Brain microvascular endothelial cell (primary cell): ENCODE measurements around the gene PIEZO2.

Experiments
- DNase-seq: peaks from one replicate; pipeline ENCODE4 v3.0.0-alpha.2; 2020
- H3K27ac ChIP-seq: fragments of 250-450 bp; sonication (Bioruptor Pico); 2 replicates; pipeline ENCODE4 v1.5.1; 2020; ENCODE audit warnings: mild to moderate bottlenecking, moderate library complexity
- H3K27me3 ChIP-seq: fragments of 250-450 bp; sonication (Bioruptor Pico); replicated peaks from 2 replicates; pipeline ENCODE4 v1.5.1; 2020; ENCODE audit warnings: mild to moderate bottlenecking
- H3K36me3 ChIP-seq: fragments of 250-450 bp; sonication (Bioruptor Pico); replicated peaks from 2 replicates; pipeline ENCODE4 v1.5.1; 2020; ENCODE audit warnings: mild to moderate bottlenecking
- H3K4me3 ChIP-seq: 2 replicates; pipeline ENCODE4 v1.5.1; 2011; ENCODE audit warnings: low read depth, mild to moderate bottlenecking, control low read depth, low read length, moderate library complexity
- CTCF ChIP-seq: IDR thresholded peaks from 2 replicates; pipeline ENCODE4 v1.5.1; 2011; ENCODE audit warnings: low read depth, mild to moderate bottlenecking, moderate library complexity, low read length, control low read depth, inconsistent platforms; ENCODE audit errors: missing control alignments
- in situ Hi-C: cut with HindIII; loops from 2 replicates; pipeline ENCODE4 v1.10.0; 2017; ENCODE audit warnings: low sequenced_read_pairs, low pct_ligation_motif_present

Gene PIEZO2

GRCh38 chr18:10680271-10680596, 469.1 kb downstream of the PIEZO2 start:
- in situ Hi-C loops, result no loop called here
- DNase-seq, result no peak
- no peak for TF ChIP-seq CTCF
- Histone ChIP-seq H3K36me3 (no peaks in the 10 kb centered on the region), H3K4me3 (no peak overlapping the region), H3K27me3 (no peaks in the 10 kb centered on the region), H3K27ac (no peak overlapping the region)

GRCh38 chr18:10679557-10680270, 469.7 kb downstream of the PIEZO2 start:
- Histone ChIP-seq H3K4me3 (no peak overlapping the region), H3K27me3 (no peaks in the 10 kb centered on the region), H3K27ac (no peak overlapping the region), H3K36me3 (no peaks in the 10 kb centered on the region)
- no peak for TF ChIP-seq CTCF
- no peak for DNase-seq
- in situ Hi-C loops, result no loop called here

DNA sequence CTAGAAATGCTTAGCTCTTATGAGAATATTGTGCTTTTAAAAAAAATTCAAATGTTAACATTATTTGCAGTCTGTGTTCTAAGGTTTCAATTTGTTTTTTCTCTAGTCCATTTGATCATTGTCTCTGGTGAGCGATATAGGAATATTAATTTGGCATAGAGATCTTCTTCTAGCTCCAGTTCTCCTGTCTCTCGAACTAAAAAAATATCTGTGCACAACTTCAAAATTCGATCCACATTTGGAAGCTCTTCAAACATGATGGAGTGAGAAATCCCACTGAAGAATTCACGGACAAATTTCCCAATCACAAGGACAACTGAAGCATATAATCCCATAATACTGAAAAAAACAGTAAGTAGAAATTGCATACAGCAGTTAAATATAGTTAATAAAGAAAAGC, 477.9 kb downstream of the PIEZO2 start:
- no peak for TF ChIP-seq CTCF
- DNase-seq, result no peak
- no peaks in the 10 kb centered on the region for H3K27me3 ChIP-seq
- H3K4me3 ChIP-seq, result no peak overlapping the region
- H3K36me3 ChIP-seq, result no peaks in the 10 kb centered on the region
- in situ Hi-C loops, result no loop called here
- no peak overlapping the region for H3K27ac ChIP-seq

DNA sequence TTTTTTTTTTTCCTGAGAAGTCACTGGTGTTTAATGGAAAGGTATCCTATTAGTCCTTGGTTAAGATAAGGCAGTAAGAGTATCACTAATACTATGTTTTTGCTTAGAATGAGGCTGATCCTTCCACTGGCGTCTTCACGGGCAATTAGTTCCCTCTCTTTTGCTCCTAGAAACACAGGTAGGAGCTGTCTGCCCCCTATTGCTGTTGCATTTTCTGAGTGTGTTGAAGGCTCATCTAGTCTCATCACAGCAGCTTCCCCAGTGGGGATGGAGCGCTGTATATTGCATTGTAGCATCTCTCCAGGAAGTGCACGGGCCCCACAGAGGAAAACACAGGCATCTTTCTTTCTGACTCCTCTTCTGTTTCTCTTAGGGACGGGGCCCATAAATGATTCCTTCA, 478.5 kb downstream of the PIEZO2 start:
- H3K4me3 ChIP-seq, result no peak overlapping the region
- in situ Hi-C loops, result no loop called here
- TF ChIP-seq CTCF, result no peak
- no peak overlapping the region for H3K27ac ChIP-seq
- H3K36me3 ChIP-seq, result no peaks in the 10 kb centered on the region
- DNase-seq, result no peak
- no peaks in the 10 kb centered on the region for H3K27me3 ChIP-seq

DNA sequence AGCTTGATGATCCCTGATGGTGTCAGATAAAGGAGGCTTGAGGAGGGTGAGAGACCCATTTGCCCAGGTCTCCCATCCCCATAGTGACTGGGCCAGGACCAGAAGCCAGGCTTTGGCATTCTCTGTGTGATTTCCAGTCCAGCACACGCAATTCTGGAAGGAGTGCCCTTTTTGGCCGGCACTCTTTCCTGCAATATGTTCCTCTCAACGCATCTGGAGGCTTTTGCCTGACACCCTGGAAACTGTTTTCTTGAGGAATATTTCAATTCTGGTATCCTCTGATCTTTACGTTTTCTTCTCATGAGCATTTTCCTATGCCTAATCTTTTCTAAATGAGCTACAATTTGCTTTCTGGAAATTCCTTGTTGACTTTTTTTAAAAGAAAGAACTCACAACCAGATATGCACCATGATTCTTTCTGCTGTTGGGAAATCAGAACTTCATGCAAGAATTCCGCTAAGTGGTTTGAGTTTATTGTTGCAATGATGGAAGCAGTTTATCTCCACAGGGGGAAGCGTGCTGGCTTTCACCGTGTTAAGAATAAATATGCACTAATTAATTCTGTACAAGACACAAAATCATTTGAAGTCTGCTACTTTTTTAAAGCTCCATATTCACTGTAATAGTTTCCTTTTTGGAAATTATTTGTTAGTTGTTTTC, 479.8 kb downstream of the PIEZO2 start:
- Histone ChIP-seq H3K4me3 (no peak overlapping the region), H3K27ac (no peak overlapping the region), H3K27me3 (no peaks in the 10 kb centered on the region), H3K36me3 (no peaks in the 10 kb centered on the region)
- TF ChIP-seq CTCF, result no peak
- in situ Hi-C loops, result no loop called here
- no peak for DNase-seq

DNA sequence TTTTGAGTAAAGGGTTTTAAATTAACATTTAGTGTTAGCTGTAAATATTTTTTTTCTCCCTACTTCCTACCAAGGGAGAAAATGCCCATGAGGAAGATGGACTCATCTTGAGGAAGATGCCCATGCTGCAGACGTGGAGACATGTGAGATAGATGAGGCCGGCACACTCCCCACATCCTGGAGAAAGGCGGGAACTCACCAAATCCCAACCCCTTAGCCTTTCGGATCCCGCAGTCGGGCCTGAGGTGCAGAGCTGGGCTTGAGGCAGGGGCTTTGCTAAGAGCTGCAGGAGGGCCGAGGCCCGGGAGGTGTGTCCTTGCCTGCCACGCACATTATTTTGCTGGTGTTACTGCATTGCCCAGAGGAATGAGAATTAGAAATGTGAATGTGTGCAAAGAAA, 485.6 kb downstream of the PIEZO2 start:
- Histone ChIP-seq H3K27me3 (no peaks in the 10 kb centered on the region), H3K36me3 (no peaks in the 10 kb centered on the region), H3K27ac (no peak overlapping the region), H3K4me3 (no peak overlapping the region)
- in situ Hi-C loops, result no loop called here
- TF ChIP-seq CTCF, result no peak
- DNase-seq, result no peak
